ENCODE results near the gene NFIA.

Gene NFIA

DNA sequence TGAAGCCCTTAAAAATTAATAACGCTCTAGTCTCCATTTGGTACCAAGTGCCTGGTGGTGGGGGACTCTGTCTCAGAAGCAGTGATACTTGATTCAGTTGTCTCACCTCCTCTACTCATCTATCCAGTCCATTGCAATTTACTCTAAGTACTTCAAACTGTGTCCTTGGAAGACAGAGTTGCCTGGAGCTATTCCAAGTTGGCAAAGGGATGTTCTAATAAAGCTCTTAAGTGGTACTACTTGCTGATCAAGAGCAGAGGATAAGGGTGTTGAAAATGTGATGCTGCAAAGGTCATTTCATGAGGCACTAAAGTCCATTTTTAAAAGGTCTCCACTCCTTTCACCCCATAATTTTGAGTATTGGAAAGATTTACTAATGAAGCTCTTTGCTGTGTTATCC is 142.2 kb downstream of the NFIA start:
- TF ChIP-seq EZH2 (optimal IDR thresholded peaks at IDR 0.05; ENCODE audit: low read depth, low read length) (no peak), EZH2phosphoT487 (IDR thresholded peaks at IDR 0.05; ENCODE audit: low read length) (no peak)
- TF ChIP-seq, protein P1, sequence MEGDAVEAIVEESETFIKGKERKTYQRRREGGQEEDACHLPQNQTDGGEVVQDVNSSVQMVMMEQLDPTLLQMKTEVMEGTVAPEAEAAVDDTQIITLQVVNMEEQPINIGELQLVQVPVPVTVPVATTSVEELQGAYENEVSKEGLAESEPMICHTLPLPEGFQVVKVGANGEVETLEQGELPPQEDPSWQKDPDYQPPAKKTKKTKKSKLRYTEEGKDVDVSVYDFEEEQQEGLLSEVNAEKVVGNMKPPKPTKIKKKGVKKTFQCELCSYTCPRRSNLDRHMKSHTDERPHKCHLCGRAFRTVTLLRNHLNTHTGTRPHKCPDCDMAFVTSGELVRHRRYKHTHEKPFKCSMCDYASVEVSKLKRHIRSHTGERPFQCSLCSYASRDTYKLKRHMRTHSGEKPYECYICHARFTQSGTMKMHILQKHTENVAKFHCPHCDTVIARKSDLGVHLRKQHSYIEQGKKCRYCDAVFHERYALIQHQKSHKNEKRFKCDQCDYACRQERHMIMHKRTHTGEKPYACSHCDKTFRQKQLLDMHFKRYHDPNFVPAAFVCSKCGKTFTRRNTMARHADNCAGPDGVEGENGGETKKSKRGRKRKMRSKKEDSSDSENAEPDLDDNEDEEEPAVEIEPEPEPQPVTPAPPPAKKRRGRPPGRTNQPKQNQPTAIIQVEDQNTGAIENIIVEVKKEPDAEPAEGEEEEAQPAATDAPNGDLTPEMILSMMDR (IDR thresholded peaks at IDR 0.05; ENCODE audit: low read length): no peak
- Histone ChIP-seq H3F3A (ENCODE audit: insufficient read depth, low read length) (no peaks in the 10 kb centered on the region), H4K20me1 (ENCODE audit: insufficient read depth, low read length) (no peaks in the 10 kb centered on the region), H3K9ac (ENCODE audit: low read length) (no peak overlapping the region), H3K9me2 (replicated peaks; ENCODE audit: insufficient read depth, low read length) (no peaks in the 10 kb centered on the region), H3K9me3 (replicated peaks; ENCODE audit: insufficient read depth, low read length) (no peaks in the 10 kb centered on the region), H3K4me2 (ENCODE audit: low read depth, low read length) (no peak overlapping the region), H3K4me1 (ENCODE audit: low read length) (no peaks in the 10 kb centered on the region), H2AFZ (ENCODE audit: low read length) (no peak overlapping the region), H3K79me2 (ENCODE audit: low read length) (no peaks in the 10 kb centered on the region), H3K27ac (ENCODE audit: low read length) (no peak overlapping the region), H3K36me3 (replicated peaks; ENCODE audit: insufficient read depth, low read length) (no peaks in the 10 kb centered on the region), H3K4me3 (ENCODE audit: low read length) (no peak overlapping the region), H3K27me3 (replicated peaks; ENCODE audit: insufficient read depth, low read length) (no peaks in the 10 kb centered on the region)
- DNase-seq: no peak

DNA sequence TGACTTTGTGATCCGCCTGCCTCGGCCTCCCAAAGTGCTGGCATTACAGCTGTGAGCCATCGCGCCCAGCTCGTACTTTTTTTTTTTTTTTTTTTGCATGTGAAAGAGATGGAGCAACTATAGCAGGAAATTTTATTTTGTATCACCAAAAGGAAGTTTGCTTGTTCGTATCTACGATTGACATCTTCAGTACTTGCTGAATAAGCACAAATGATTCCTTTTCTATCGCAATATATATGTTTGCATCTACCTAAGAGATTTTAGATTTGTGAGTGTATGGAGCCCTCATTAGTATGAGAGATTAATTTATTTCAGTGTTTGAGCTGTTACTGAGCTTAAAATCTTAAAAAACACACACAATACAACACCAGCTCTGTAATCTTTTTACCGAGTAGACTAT is 143.1 kb downstream of the NFIA start:
- H3F3A ChIP-seq (ENCODE audit: insufficient read depth, low read length): no peaks in the 10 kb centered on the region
- H3K27me3 ChIP-seq (replicated peaks; ENCODE audit: insufficient read depth, low read length): no peaks in the 10 kb centered on the region
- TF ChIP-seq, protein P1 (IDR thresholded peaks at IDR 0.05; ENCODE audit: low read length): no peak
- TF ChIP-seq EZH2 (optimal IDR thresholded peaks at IDR 0.05; ENCODE audit: low read depth, low read length) (no peak), EZH2phosphoT487 (IDR thresholded peaks at IDR 0.05; ENCODE audit: low read length) (no peak)
- H3K27ac ChIP-seq (ENCODE audit: low read length): no peak overlapping the region
- H3K4me2 ChIP-seq (ENCODE audit: low read depth, low read length): no peak overlapping the region
- H4K20me1 ChIP-seq (ENCODE audit: insufficient read depth, low read length): no peaks in the 10 kb centered on the region
- H3K4me3 ChIP-seq (ENCODE audit: low read length): no peak overlapping the region
- no peaks in the 10 kb centered on the region for H3K4me1 ChIP-seq (ENCODE audit: low read length)
- H2AFZ ChIP-seq (ENCODE audit: low read length): no peak overlapping the region
- DNase-seq: no peak
- no peaks in the 10 kb centered on the region for H3K79me2 ChIP-seq (ENCODE audit: low read length)
- no peaks in the 10 kb centered on the region for H3K36me3 ChIP-seq (replicated peaks; ENCODE audit: insufficient read depth, low read length)
- no peak overlapping the region for H3K9ac ChIP-seq (ENCODE audit: low read length)
- no peaks in the 10 kb centered on the region for H3K9me3 ChIP-seq (replicated peaks; ENCODE audit: insufficient read depth, low read length)
- no peaks in the 10 kb centered on the region for H3K9me2 ChIP-seq (replicated peaks; ENCODE audit: insufficient read depth, low read length)

DNA sequence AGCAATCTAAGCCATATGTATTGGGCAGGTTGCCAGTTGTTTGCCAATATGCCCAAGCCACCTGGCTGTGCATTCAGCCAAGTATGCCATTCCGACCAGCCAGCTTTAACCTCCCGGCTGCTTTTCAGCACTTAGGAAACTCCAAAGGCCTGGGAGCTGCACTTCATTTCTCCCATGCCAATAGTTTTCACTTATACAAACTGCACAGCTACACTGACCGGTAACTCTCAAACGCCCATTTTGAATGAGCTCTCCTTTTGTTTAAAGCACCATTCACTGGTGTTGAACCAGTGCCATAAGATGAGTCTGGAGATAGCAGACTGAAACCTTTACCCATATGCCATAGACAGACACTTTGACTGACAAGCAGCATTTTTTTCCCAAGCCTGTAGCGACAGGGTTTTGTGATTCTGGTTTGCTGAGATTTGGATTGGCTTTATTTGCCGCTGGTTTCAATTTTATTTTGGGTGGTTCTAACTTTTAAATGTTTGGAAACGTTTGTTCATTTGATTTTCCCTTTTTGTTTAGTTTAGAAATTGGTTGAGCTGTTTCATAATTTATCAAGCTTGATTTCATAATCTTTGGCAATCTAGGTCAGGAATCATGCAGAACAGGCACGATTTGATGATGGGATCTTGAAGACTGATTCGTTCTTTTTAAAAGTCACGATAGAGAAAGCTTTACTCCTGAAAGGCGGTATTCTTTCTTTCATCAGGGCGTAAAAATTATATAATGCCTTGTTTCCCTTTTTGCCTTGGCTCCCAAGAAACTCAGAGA is 144.6 kb downstream of the NFIA start:
- no peaks in the 10 kb centered on the region for H3K9me2 ChIP-seq (replicated peaks; ENCODE audit: insufficient read depth, low read length)
- no peak overlapping the region for H2AFZ ChIP-seq (ENCODE audit: low read length)
- H3K79me2 ChIP-seq (ENCODE audit: low read length): no peaks in the 10 kb centered on the region
- no peaks in the 10 kb centered on the region for H3F3A ChIP-seq (ENCODE audit: insufficient read depth, low read length)
- H3K27me3 ChIP-seq (replicated peaks; ENCODE audit: insufficient read depth, low read length): no peaks in the 10 kb centered on the region
- TF ChIP-seq EZH2phosphoT487 (IDR thresholded peaks at IDR 0.05; ENCODE audit: low read length): no peak
- no peak for TF ChIP-seq EZH2 (optimal IDR thresholded peaks at IDR 0.05; ENCODE audit: low read depth, low read length)
- TF ChIP-seq, protein P1 (IDR thresholded peaks at IDR 0.05; ENCODE audit: low read length): no peak
- H3K36me3 ChIP-seq (replicated peaks; ENCODE audit: insufficient read depth, low read length): no peaks in the 10 kb centered on the region
- no peaks in the 10 kb centered on the region for H3K4me1 ChIP-seq (ENCODE audit: low read length)
- no peaks in the 10 kb centered on the region for H4K20me1 ChIP-seq (ENCODE audit: insufficient read depth, low read length)
- H3K9me3 ChIP-seq (replicated peaks; ENCODE audit: insufficient read depth, low read length): no peaks in the 10 kb centered on the region
- no peak overlapping the region for H3K4me3 ChIP-seq (ENCODE audit: low read length)
- no peak overlapping the region for H3K27ac ChIP-seq (ENCODE audit: low read length)
- DNase-seq: no peak
- H3K4me2 ChIP-seq (ENCODE audit: low read depth, low read length): no peak overlapping the region
- H3K9ac ChIP-seq (ENCODE audit: low read length): no peak overlapping the region
